Heart right ventricle (tissue), 16 donors: ENCODE measurements around the gene TUBG2. TPM values are rescaled to one million over a fixed set of nuclear protein-coding genes. Genes with fewer than 3 reads are reported as not detected.
A peak's percentile ranks its signal among the peaks of the same experiment; 100 is the strongest.

Experiments
- ATAC-seq, 8 donors: fragments of 200-7000 bp; cut with Tn5 transposase; one replicate each; pipeline ENCODE4 v1.9.1; 2020; ENCODE audit warnings: mild to moderate bottlenecking in 8 of 8, moderate library complexity in 8 of 8, moderate number of reproducible peaks in 1 of 8
- DNase-seq, 2 donors: peaks; one replicate each; pipeline ENCODE4 v3.0.0-alpha.2; 2020
- H3K27ac ChIP-seq, 10 donors: fragments of 200-600 bp; sonication (generic) in 2 of 10; one replicate each; pipeline versions ENCODE4 v1.5.0 to v1.8.0; 2020 to 2022; ENCODE audit warnings: mild to moderate bottlenecking in 3 of 10
- H3K27me3 ChIP-seq, 7 donors: fragments of 200-600 bp; one replicate each; pipeline ENCODE4 v1.8.0; 2021 to 2022; ENCODE audit warnings: mild to moderate bottlenecking in 2 of 7
- H3K36me3 ChIP-seq, 9 donors: fragments of 200-600 bp; sonication (generic) in 1 of 9; one replicate each; pipeline versions ENCODE4 v1.5.0 to v1.8.0; 2020 to 2022; ENCODE audit warnings: mild to moderate bottlenecking in 2 of 9
- H3K4me1 ChIP-seq, 9 donors: fragments of 200-600 bp; sonication (generic) in 1 of 9; one replicate each; pipeline versions ENCODE4 v1.5.0 to v1.8.0; 2020 to 2022; ENCODE audit warnings: mild to moderate bottlenecking in 4 of 9
- H3K4me3 ChIP-seq, 10 donors: fragments of 200-600 bp; sonication (generic) in 2 of 10; one replicate each; pipeline versions ENCODE4 v1.5.0 to v1.8.0; 2020 to 2022; ENCODE audit warnings: mild to moderate bottlenecking in 7 of 10, moderate library complexity in 2 of 10
- H3K9me3 ChIP-seq, 11 donors: fragments of 200-600 bp in 10 of 11; sonication (generic) in 2 of 11; one replicate each; pipeline versions ENCODE4 v1.5.0 to v1.8.0; 2013 to 2022; ENCODE audit warnings: mild to moderate bottlenecking in 2 of 11, control low read depth in 1 of 11, moderate library complexity in 1 of 11
- CTCF ChIP-seq, 9 donors: fragments of 200-600 bp; sonication (generic) in 2 of 9; IDR thresholded peaks; one replicate each; pipeline versions ENCODE4 v1.5.0 to v1.8.0; 2021 to 2022; ENCODE audit warnings: antibody characterized with exemption in 9 of 9, mild to moderate bottlenecking in 5 of 9, moderate library complexity in 1 of 9
- WGBS, 2 donors: extraction: QIAGEN DNeasy Blood & Tissue Kit; methylation state at CpG; one replicate each; pipeline ENCODE4 v1.1.7; 2013; ENCODE audit warnings: inconsistent platforms in 1 of 2; 5-methylcytosine and 5-hydroxymethylcytosine counted together
- intact Hi-C, 10 donors: fragments of 100-400 bp; cut with DNase I; formaldehyde crosslinking; loops; one replicate each; pipeline versions ENCODE4 v1.11.1 to v1.14.2; 2022
- polyA plus RNA-seq, 2 donors: library from polyadenylated mRNA; stranded (reverse); fragments of 200-250 nt; gene quantifications; one replicate each; pipeline ENCODE4 v1.2.3, GENCODE V29; 2013
- total RNA-seq, 10 donors: library from RNA; stranded (reverse); fragmentation: NEBNext Ultra II Directional in 3 of 10; extraction: Animal tissue kit (Norgen Biotek cat#: 25700) in 3 of 10; gene quantifications; one replicate each; pipeline versions ENCODE4 v1.2.1 to v1.2.4, GENCODE V29; 2021 to 2023
- donor health status: Arrhythmogenic right ventricular cardiomyopathy.
- donor health status: ischemic (EF 13 %, LVEDD 7.1; RV severe dilation, severe dysfunction).
- donor health status: healthy with polysubstance abuse.
- donor health status: DM: no; HTN: yes; CAD: no.
- donor health status: DM: no; HTN: no; CAD: no.
- donor health status: ischemic (EF 25% LVEDD 6.9; RV normal size, moderate dysfunction).
- donor health status: ischemic (EF 25% LVEDD 5.7; RV mildly dilated, moderate dysfunction).
- donor health status: healthy.
- donor health status: DM: yes; HTN: yes; CAD: no.
- donor health status: Ischemic cardiomyopathy.
- donor health status: ischemic (EF 35%, LVEDD 5.7; RV mildly dilated, moderate dysfunction).
- donor health status: nonischemic (EF 11% LVEDD 7.7; RV severe dilation, severe dysfunction).
- donor health status: DM: yes; HTN: yes; CAD: no.
- donor health status: PGD.
- donor health status: ischemic (EF 29% LVEDD 5.4; RV normal size, mild dysfunction).
- donor health status: nonischemic (EF 23%, LVEDD 6.1; RV moderate dilation, normal function).

TUBG2 gene
- total and polyA plus RNA-seq, 12 donors, result 9.8 to 21.3 (median 14.7) TPM

GRCh38 chr17:42647778-42648177 lies 11.3 kb upstream of the TUBG2 start:
- Histone ChIP-seq H3K27ac (no peak overlapping the region), H3K9me3 (no peaks in the 10 kb centered on the region), H3K27me3 (peaks cover 0 to 3% (median 0%) of the 10 kb centered on the region in 7 donors), H3K36me3 (no peaks in the 10 kb centered on the region), H3K4me1 (no peaks in the 10 kb centered on the region), H3K4me3 (no peak overlapping the region)
- DNase-seq, result no peak
- ATAC-seq, result no peak
- no peak for TF ChIP-seq CTCF (IDR thresholded peaks at IDR 0.05)
- whole genome bisulfite sequencing, 2 donors, result 88 to 90% methylated on average over 5 of the region's 5 CpGs
- intact Hi-C loops, result no loop called here

GRCh38 chr17:42651392-42651791 lies 7.7 kb upstream of the TUBG2 start:
- ATAC-seq, result no peak
- H3K4me3 ChIP-seq, result no peak overlapping the region
- H3K27ac ChIP-seq, result no peak overlapping the region
- H3K36me3 ChIP-seq, result no peaks in the 10 kb centered on the region
- DNase-seq, result no peak
- WGBS, 2 donors, result 76 to 80% methylated on average over 4 of the region's 4 CpGs
- H3K9me3 ChIP-seq, result no peaks in the 10 kb centered on the region
- peaks cover 0 to 14% (median 0%) of the 10 kb centered on the region in 7 donors for H3K27me3 ChIP-seq
- H3K4me1 ChIP-seq, result peaks cover 0 to 15% (median 12%) of the 10 kb centered on the region in 9 donors
- TF ChIP-seq CTCF (IDR thresholded peaks at IDR 0.05), result no peak
- intact Hi-C loops, result no loop called here

DNA sequence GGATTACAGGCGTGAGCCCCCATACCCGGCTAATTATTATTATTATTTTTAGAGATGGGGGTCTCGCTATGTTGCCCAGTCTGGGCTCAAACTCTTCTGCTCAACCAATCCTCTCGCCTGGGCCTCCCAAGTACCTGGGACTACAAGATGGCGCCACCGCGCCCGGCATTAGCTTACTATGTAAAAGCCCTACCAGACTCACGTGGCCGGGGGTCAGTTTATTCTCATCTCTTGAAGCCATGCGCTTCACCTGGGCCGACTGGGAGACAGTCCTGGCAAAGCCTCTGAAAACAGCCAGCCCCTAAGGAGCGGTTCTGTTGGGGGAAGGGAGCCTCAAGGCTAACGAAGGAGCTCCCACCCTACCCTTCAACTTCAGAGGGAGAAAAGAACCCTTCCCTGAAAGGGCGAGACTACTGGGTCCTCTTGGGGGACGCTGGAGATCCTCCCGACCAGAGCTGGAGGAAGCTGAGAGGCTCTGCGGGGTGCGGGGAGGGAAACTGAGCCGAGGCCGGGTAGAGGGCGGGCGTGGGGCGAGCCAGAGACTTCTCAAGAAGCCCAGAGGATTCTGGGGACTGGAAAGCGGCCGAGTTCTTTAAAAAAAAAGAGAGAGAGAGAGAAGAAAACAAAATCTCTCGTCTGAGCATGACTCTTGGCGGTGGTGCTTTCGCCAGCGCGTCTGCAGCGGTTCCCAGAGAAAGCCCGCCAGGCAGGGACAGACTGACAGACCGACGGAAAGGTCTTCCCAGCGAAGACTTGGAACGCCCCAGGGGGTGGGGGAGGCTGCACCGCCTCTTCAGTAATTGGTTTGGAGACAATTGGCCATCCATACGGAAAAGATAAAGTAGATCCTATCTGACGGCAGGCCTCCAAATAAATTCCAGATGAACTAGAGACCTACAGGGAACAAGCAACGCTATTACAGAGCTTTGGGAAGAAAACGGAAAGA lies 5.6 kb upstream of the TUBG2 start:
- peak; percentile 75 to 88 (median 82) for ATAC-seq

More for the DNA sequence above, 5.6 kb upstream of the TUBG2 start:
- no peaks in the 10 kb centered on the region for H3K9me3 ChIP-seq
- peak overlapping the region; percentile 37 to 86 (median 74) for H3K27ac ChIP-seq
- H3K27me3 ChIP-seq, result peaks cover 0 to 14% (median 0%) of the 10 kb centered on the region in 7 donors
- H3K4me1 ChIP-seq, result peaks cover 0 to 15% (median 12%) of the 10 kb centered on the region in 9 donors
- intact Hi-C loops, result no loop called here
- 25 to 27% methylated on average over 41 to 42 of the region's 42 CpGs for WGBS, 2 donors
- peak overlapping the region in 9 of 10 donors; percentile 21 to 55 (median 45) for H3K4me3 ChIP-seq
- TF ChIP-seq CTCF (IDR thresholded peaks at IDR 0.05), result no peak
- DNase-seq, result peak; percentile 57 to 75
- H3K36me3 ChIP-seq, result no peaks in the 10 kb centered on the region
